ENCODE data around the gene STK33.

DNA sequence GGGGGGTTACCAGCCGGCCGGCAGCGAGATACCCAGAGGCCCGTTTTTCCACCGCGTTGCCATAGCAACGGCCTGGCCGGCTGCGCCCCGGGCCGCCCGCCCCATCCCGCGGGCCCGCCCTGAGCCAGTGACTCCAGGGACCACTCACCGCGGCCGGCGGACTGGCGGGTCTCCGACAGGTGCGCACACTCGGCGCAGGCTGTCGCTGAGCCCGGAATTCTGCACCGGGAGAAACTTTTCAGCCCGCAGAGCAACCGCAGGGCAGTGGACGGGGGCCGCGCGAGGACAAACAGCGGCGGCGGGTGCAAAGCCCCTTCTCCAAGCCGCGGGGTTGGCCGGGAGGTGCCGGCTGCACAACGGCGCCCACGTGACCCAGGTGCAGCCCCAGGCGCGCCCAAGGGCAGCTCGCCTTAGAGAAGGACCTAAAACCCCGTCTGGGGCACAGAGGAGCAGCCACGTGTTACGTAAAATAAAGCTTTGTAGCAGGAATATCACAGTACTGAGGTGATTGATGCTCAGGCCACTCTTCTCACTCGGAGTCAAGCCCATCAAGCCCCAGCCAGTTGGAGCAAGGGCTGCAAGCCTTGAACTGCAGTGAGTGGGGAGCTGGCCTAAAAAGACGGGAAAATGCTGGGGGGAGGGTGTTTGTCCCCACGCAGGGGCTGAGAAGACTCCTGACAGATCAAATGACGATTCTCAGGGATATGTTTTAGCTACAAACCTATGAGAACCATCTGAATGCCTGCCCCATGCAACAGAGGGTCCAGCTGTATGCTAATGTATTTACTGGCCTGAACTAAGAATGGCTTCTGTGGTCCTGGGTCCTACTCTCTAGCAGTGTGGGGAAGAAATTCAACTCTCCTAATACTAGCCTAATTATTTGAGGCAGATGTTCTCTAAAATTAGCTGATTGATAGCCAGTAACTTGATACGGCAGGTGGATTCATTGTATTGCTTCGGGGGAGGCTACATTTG is at the start of gene STK33:
- TF ChIP-seq, protein P1, sequence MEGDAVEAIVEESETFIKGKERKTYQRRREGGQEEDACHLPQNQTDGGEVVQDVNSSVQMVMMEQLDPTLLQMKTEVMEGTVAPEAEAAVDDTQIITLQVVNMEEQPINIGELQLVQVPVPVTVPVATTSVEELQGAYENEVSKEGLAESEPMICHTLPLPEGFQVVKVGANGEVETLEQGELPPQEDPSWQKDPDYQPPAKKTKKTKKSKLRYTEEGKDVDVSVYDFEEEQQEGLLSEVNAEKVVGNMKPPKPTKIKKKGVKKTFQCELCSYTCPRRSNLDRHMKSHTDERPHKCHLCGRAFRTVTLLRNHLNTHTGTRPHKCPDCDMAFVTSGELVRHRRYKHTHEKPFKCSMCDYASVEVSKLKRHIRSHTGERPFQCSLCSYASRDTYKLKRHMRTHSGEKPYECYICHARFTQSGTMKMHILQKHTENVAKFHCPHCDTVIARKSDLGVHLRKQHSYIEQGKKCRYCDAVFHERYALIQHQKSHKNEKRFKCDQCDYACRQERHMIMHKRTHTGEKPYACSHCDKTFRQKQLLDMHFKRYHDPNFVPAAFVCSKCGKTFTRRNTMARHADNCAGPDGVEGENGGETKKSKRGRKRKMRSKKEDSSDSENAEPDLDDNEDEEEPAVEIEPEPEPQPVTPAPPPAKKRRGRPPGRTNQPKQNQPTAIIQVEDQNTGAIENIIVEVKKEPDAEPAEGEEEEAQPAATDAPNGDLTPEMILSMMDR (conservative IDR thresholded peaks at IDR 0.05): no peak
- no peak for TF ChIP-seq EZH2 (IDR thresholded peaks at IDR 0.05; ENCODE audit: low read depth)
